SHP77 treated with DMSO at 0.1 percent for 48 hours (cell line): Measurements from ENCODE around the gene MINDY3.

Experiments used
- DNase-seq: peaks from one replicate; lab custom pipeline; 2025; lab: John Stamatoyannopoulos, UW

The MINDY3 gene

GRCh38 chr10:15805395-15806058 lies 54.8 kb downstream of the MINDY3 start:
- DNase-seq, result no peak

- no peak for DNase-seq
These were observed 56.2 kb downstream of the MINDY3 start for GRCh38 chr10:15804109-15804508.

GRCh38 chr10:15802375-15802949 lies 57.8 kb downstream of the MINDY3 start:
- DNase-seq, result no peak

GRCh38 chr10:15801641-15802040 lies 58.7 kb downstream of the MINDY3 start:
- DNase-seq, result no peak

DNA sequence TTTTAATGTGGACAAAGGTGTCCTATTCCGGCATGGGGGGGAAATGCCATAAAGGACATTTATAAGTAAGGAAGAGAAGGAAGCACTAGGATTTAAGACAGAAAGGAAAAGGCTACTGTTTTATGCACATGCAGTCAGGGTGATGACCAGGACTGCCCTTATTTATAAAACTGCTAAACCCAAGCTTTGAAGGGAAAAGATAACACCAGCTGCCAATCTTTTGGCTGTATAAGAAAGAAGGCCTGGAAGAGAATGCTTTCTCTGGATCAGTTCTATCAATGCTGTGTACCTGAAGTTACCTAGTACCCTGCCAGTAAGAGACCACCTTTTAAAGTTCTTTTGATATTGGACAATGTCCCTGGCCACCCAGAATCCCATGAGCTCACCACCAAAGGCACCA lies 59.2 kb downstream of the MINDY3 start:
- no peak for DNase-seq

GRCh38 chr10:15797346-15797745 lies 63.0 kb downstream of the MINDY3 start:
- no peak for DNase-seq

DNA sequence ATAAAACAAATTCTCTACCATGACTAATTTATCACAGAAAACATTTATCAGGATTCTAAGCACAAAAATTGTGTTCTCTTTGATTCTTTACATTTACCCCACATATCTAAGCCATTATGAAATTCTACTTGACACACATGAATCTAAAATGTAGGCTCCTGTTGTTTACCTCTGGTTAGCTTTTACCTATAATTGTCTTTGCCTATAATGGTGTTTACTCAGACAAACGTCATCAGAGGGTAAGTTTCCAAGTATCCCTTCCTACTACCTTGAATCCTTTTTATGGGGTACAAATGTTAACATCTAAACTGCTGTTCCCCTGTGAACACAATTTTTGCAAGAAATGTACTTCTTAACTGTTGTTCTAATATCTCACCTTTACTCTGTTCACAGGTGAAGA lies 63.5 kb downstream of the MINDY3 start:
- DNase-seq, result no peak

DNA sequence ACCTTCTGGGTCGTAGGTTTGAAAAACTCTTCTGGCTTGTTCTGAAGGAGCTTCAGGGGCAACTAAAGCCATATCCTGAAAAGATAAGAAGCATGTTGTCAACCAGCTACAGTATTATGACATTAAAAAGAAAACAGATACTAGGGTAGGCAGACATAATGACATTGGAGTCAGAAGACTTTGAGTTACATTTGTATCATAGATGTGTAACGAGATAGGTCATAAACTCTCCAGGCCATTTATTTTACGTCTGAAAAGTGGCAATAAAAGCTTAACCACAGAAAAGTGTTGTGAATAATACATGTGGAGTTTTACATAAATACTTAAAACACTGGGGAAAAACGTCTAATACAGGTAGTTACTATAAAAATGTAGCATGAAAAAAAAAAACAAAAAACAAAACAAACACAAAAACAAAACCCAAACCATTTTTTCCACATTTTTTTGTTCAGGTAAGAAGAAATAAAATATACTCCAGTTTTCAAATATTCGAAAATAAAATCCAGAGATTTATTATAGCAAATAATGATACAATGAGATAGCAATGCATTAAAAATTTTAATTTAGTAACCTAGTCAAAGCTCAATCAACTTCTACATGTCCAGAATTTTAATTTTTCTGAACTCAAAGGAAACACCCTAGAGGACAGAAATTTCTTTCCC lies 64.1 kb downstream of the MINDY3 start:
- no peak for DNase-seq

- DNase-seq, result no peak
These were observed 65.1 kb downstream of the MINDY3 start for GRCh38 chr10:15795036-15795792.

DNA sequence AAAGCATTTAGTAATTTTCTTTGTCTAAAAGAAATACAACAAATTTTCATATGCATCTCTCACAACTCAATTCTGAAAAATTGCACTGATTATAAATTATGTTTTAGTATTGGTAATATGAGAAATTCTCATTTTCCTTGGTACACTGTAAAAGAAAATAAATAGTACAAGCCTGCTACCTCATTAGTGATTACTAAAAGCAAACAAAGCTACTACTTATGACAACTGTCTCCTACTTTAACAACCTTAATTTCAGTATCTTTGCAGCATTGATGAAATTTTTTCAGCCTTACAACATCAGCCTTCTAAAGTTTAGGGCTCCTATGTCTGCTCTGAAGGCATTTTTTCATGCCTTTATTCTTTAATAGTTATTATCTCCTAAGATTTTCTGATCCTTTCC lies 65.7 kb downstream of the MINDY3 start:
- no peak for DNase-seq

DNA sequence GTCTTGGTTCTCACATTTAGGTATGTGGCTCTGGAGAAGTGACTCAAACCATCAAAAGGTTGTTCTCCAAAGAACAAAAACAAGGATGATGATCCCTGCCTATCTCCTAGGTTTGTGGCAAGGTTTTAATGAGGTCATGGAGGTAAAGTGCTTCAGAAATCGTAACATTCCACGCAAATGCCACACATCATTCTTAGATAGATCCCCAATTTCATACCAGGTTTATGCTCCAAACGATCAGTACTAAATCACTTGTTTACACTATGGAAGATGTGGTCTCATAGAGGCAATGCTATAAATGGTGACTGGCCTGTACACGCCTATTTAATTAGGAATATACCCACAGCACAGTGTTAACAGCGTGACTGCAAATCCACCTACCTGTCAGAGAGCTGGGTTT lies 66.6 kb downstream of the MINDY3 start:
- DNase-seq, result no peak

DNA sequence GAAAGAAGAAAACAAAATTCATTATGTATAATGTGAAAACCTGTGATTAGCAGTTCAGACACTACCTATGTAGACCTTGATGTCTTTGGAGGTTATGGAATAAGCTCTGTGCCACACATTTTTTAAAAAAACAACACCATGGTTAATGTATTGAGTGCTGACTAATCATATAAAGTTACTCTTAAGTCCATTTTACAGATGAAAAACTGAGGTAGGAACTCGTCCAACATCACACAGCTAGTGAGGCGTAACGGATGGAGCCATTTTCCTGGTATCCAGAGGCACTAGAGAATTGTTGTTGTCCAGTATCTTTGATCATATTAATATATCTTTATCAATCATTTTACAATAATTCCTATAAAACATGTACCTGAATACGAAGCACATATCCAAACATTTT lies 67.5 kb downstream of the MINDY3 start:
- no peak for DNase-seq

GRCh38 chr10:15791816-15792524 lies 68.3 kb downstream of the MINDY3 start:
- DNase-seq, result no peak

DNA sequence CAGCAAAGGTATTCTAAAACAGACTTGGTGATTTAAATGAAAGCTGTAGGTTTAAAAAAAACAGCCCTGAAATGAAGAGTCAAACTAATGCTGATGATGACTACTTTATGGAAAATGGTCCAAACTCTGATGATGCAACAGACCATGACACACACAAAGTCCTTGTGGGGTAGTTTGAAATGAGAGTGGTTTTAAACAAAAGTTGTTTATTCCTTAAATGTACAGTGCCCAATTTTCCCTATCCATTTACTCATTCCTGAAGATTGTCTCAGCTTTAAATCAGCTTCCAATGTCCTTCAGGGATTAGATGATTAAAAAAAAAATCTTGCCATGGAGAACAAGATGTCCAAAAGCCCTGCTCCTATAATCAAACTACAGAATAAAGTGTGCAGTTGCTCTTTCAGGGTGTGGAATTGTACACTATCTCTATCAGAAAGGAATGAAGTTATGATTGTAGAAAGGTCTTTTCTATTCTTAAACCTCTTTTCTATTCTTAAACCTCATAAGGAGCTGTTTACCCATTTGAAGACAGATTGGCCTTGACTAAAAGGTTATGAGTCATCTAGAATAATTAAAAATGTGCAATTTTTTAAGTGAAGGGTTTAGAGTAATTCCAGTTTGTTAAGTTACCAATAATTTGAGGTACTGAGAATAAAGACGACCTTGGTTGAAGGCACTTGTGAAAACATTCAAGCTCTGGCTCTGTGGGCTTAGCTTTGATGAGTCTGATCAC lies 70.3 kb downstream of the MINDY3 start:
- no peak for DNase-seq

DNA sequence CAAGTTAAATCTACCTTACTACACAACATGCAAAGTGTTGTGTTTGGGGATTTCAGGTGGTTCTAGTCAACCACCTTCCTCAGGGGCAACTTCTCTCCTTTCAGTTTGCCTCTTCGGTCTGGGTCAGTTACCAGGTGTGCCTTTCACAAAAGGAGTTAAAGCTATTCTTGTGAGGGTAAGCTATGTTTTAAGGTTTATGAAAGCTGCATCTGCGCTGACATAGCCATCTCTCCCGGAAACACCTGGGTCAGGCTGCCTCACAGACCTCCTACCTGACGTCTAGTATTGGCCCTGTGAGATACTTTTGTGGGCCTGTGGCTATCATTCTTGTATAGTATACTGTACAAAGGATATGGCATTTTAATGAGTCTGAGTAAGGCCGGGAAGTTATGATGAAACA lies 72.9 kb downstream of the MINDY3 start:
- DNase-seq, result no peak

GRCh38 chr10:15784662-15785300 lies 75.5 kb downstream of the MINDY3 start:
- no peak for DNase-seq

DNA sequence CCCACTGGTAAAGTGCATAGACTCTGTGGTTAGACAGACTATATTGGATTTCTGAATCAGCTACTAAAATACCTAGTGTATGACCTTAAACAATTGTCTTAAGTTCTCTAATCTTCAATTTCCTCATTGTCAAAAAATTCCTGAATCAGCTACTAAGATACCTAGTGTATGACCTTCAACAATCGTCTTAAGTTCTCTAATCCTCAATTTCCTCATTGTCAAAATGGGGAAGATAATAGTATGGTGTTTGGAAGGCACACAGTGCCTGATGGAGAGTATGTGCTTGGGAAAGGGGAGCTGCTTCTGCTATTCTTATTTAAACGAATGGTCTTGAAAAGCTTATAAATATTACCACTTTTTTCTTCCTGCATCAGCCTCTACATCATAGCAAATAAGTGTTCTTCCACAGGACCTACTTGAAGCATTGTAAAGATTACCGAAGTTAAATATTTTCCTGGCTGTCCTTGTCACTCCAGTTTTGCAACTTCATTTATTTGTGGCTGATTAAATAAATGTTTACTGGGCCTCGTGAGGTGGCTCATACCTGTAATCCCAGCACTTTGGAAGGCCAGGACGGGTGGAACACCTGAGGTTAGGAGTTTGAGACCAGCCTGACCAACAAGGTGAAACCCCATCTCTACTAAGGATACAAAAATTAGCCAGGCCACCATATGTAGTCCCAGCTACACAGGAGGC lies 76.2 kb downstream of the MINDY3 start:
- no peak for DNase-seq

- no peak for DNase-seq
These were observed 77.5 kb downstream of the MINDY3 start for GRCh38 chr10:15782851-15783250.

GRCh38 chr10:15781381-15781960 lies 78.8 kb downstream of the MINDY3 start:
- no peak for DNase-seq
